Effector memory CD4-positive, alpha-beta T cell (primary cell): ENCODE data around the gene CDH26.

ENCODE experiments used
- DNase-seq, 3 donors: peaks; one replicate each; pipeline ENCODE4 v3.0.0-alpha.2; 2020
- H3K27ac ChIP-seq: 2 replicates; pipeline ENCODE4 v1.7.0; 2013; ENCODE audit warnings: mild to moderate bottlenecking, low read length, moderate library complexity; ENCODE audit not compliant: insufficient read depth, poor library complexity, severe bottlenecking
- H3K27me3 ChIP-seq: replicated peaks from 2 replicates; pipeline ENCODE4 v1.7.0; 2013; ENCODE audit warnings: mild to moderate bottlenecking, low read length; ENCODE audit not compliant: insufficient read depth, control insufficient read depth, poor library complexity, severe bottlenecking
- H3K36me3 ChIP-seq: 2 replicates; pipeline ENCODE4 v1.7.0; 2013; ENCODE audit warnings: mild to moderate bottlenecking, low read length, moderate library complexity; ENCODE audit not compliant: control insufficient read depth, insufficient read depth
- H3K4me1 ChIP-seq: 2 replicates; pipeline ENCODE4 v1.7.0; 2013; ENCODE audit warnings: low read length, mild to moderate bottlenecking; ENCODE audit not compliant: control insufficient read depth, insufficient read depth, poor library complexity, severe bottlenecking
- H3K4me3 ChIP-seq: 2 replicates; pipeline ENCODE4 v1.7.0; 2013; ENCODE audit warnings: low read length, low read depth, mild to moderate bottlenecking; ENCODE audit not compliant: insufficient read depth, poor library complexity, severe bottlenecking
- H3K9me3 ChIP-seq: 2 replicates; pipeline ENCODE4 v1.7.0; 2013; ENCODE audit warnings: mild to moderate bottlenecking, low read length, moderate library complexity; ENCODE audit not compliant: control insufficient read depth

Gene CDH26

GRCh38 chr20:60058879-60059278 is 100.7 kb downstream of the CDH26 start:
- Histone ChIP-seq H3K36me3 (no peaks in the 10 kb centered on the region), H3K27me3 (no peaks in the 10 kb centered on the region), H3K9me3 (no peaks in the 10 kb centered on the region), H3K4me1 (peaks cover 47% of the 10 kb centered on the region), H3K27ac (peak overlapping the region; percentile 22), H3K4me3 (no peak overlapping the region)
- DNase-seq: no peak

GRCh38 chr20:60060006-60060557 is 101.9 kb downstream of the CDH26 start:
- Histone ChIP-seq H3K36me3 (no peaks in the 10 kb centered on the region), H3K9me3 (no peaks in the 10 kb centered on the region), H3K4me3 (no peak overlapping the region), H3K4me1 (peaks cover 42% of the 10 kb centered on the region), H3K27ac (no peak overlapping the region), H3K27me3 (no peaks in the 10 kb centered on the region)
- DNase-seq: no peak

DNA sequence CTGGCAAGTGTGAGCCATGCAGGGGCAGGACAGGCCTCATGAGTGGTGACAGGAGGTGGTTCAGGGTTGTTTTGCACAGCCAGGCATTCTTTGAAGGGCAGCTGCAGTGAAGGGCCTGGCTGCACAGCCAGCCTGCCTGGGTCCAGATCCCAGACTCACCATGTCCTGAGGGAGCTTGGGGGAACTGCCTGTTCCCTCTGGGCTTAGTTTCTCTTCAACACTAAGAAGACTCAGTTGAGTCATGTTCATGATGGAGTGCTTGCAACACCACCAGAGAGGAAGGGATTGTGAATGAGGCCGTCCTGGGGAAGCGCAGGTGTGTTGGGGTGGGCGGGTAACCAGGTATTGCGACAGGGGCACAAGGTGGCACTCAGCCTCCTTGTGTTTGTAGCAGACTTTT is 102.4 kb downstream of the CDH26 start:
- H3K4me3 ChIP-seq: no peak overlapping the region
- DNase-seq: no peak
- H3K36me3 ChIP-seq: no peaks in the 10 kb centered on the region
- H3K27ac ChIP-seq: no peak overlapping the region
- no peaks in the 10 kb centered on the region for H3K9me3 ChIP-seq
- no peaks in the 10 kb centered on the region for H3K27me3 ChIP-seq
- H3K4me1 ChIP-seq: peaks cover 37% of the 10 kb centered on the region

- no peak overlapping the region for H3K27ac ChIP-seq
Measured at GRCh38 chr20:60062431-60063047, 104.3 kb downstream of the CDH26 start.

DNA sequence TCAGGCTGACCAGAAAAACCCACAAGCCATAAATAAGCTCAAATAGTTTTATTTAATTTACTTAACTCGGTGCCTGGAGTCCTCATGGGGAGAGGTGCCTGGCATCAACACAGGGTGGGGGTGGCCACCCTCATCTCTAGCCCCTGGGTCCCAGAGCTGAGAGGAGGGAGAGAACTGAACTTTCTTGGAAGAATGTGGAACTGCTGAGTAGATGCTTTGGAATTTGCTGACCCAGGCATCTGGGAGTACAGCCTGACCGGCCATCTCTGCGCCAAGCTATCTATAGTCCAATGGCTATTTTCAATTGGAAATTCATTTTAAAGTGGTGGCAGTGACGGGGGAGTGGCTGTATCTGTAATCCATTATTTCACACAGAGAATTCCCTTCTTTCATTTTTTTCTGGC is 104.8 kb downstream of the CDH26 start:
- Histone ChIP-seq H3K36me3 (no peaks in the 10 kb centered on the region), H3K9me3 (no peaks in the 10 kb centered on the region), H3K4me1 (peaks cover 14% of the 10 kb centered on the region), H3K27ac (no peak overlapping the region), H3K27me3 (no peaks in the 10 kb centered on the region), H3K4me3 (no peak overlapping the region)
- no peak for DNase-seq

More at GRCh38 chr20:60062431-60063047, 104.3 kb downstream of the CDH26 start:
- Histone ChIP-seq H3K4me3 (no peak overlapping the region), H3K9me3 (no peaks in the 10 kb centered on the region), H3K27me3 (no peaks in the 10 kb centered on the region), H3K4me1 (peaks cover 19% of the 10 kb centered on the region), H3K36me3 (no peaks in the 10 kb centered on the region)
- no peak for DNase-seq

- no peak overlapping the region for H3K4me3 ChIP-seq
- no peak for DNase-seq
- H3K9me3 ChIP-seq: no peaks in the 10 kb centered on the region
- peaks cover 6% of the 10 kb centered on the region for H3K4me1 ChIP-seq
- no peaks in the 10 kb centered on the region for H3K36me3 ChIP-seq
- no peak overlapping the region for H3K27ac ChIP-seq
- H3K27me3 ChIP-seq: no peaks in the 10 kb centered on the region
Measured at GRCh38 chr20:60063739-60064380, 105.6 kb downstream of the CDH26 start.
